Globus pallidus (tissue), 1 donor: ENCODE results near the gene RASSF4.

Experiments used
- DNase-seq: peaks from one replicate; pipeline ENCODE4 v3.0.0-alpha.2; 2015; ENCODE audit warnings: low spot score

RASSF4 gene

GRCh38 chr10:44962870-44963738 is 3.5 kb downstream of the RASSF4 start:
- peak; percentile 64 for DNase-seq

GRCh38 chr10:44963772-44964633 is 4.4 kb downstream of the RASSF4 start:
- DNase-seq = peak; percentile 99

- DNase-seq = no peak
Observed at GRCh38 chr10:44965104-44965503, 5.5 kb downstream of the RASSF4 start.

GRCh38 chr10:44965651-44966097 is 6.1 kb downstream of the RASSF4 start:
- no peak for DNase-seq

GRCh38 chr10:44966129-44966815 is 6.7 kb downstream of the RASSF4 start:
- no peak for DNase-seq

GRCh38 chr10:44966816-44967509 is 7.4 kb downstream of the RASSF4 start:
- no peak for DNase-seq

- no peak for DNase-seq
Observed at GRCh38 chr10:44967616-44968015, 8.0 kb downstream of the RASSF4 start.

GRCh38 chr10:44968091-44968490 is 8.5 kb downstream of the RASSF4 start:
- DNase-seq = peak; percentile 69

- DNase-seq = no peak
Observed at GRCh38 chr10:44968500-44969400, 9.1 kb downstream of the RASSF4 start.

GRCh38 chr10:44969854-44970253 is 10.3 kb downstream of the RASSF4 start:
- no peak for DNase-seq

GRCh38 chr10:44970812-44971395 is 11.3 kb downstream of the RASSF4 start:
- no peak for DNase-seq

- no peak for DNase-seq
Observed at GRCh38 chr10:44971434-44971833, 11.8 kb downstream of the RASSF4 start.

GRCh38 chr10:44971935-44972757 is 12.5 kb downstream of the RASSF4 start:
- no peak for DNase-seq

GRCh38 chr10:44972874-44973306 is 13.3 kb downstream of the RASSF4 start:
- DNase-seq = no peak

- DNase-seq = no peak
Observed at GRCh38 chr10:44973323-44974081, 13.9 kb downstream of the RASSF4 start.

- no peak for DNase-seq
Observed at GRCh38 chr10:44974082-44974627, 14.6 kb downstream of the RASSF4 start.

GRCh38 chr10:44974628-44975430 is 15.2 kb downstream of the RASSF4 start:
- DNase-seq = peak; percentile 75
